ENCODE measurements around the gene FSIP1. TPM values are rescaled to one million over a fixed set of nuclear protein-coding genes. Genes with fewer than 3 reads are reported as not detected.

The FSIP1 gene
- total and polyA plus RNA-seq, 12 donors: 0.15 to 4.4 (median 0.89) TPM

- no peak overlapping the region for H3K4me3 ChIP-seq
- H3K27ac ChIP-seq: no peak overlapping the region
- no peaks in the 10 kb centered on the region for H3K9me3 ChIP-seq
- ATAC-seq (no peak), DNase-seq (no peak)
- H3K4me1 ChIP-seq: no peaks in the 10 kb centered on the region
- 86 to 87% methylated on average over 3 of the region's 3 CpGs for WGBS, 2 donors
- no peak for TF ChIP-seq CTCF (IDR thresholded peaks at IDR 0.05)
- no peaks in the 10 kb centered on the region for H3K36me3 ChIP-seq
- no peaks in the 10 kb centered on the region for H3K27me3 ChIP-seq
- intact Hi-C loops (cut with DNase I): no loop called here
Measured at GRCh38 chr15:39701988-39702387, 80.7 kb downstream of the FSIP1 start.

DNA sequence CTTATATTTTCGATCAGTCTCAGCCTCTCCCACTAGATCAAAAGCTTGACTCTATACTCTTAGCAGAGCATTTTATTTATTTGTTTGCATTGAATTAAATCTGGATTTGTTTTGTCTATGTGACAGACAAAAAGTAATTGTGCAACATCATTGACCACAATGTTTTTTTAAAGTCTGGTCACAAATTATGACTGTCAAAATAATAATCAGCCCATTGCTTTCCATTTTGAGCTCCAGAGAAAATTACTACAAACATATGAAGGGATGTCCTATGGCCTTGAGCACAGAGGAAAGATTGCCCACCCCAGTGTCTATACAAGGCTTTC lies 82.3 kb downstream of the FSIP1 start:
- H3K36me3 ChIP-seq: no peaks in the 10 kb centered on the region
- H3K4me3 ChIP-seq: no peak overlapping the region
- H3K9me3 ChIP-seq: no peaks in the 10 kb centered on the region
- no peak overlapping the region for H3K27ac ChIP-seq
- DNase-seq: no peak
- no peak for ATAC-seq
- no peaks in the 10 kb centered on the region for H3K4me1 ChIP-seq
- intact Hi-C loops (cut with DNase I): no loop called here
- no peak for TF ChIP-seq CTCF (IDR thresholded peaks at IDR 0.05)
- H3K27me3 ChIP-seq: no peaks in the 10 kb centered on the region
- 91 to 95% methylated on average over 1 of the region's 1 CpG for WGBS, 2 donors

- no peaks in the 10 kb centered on the region for H3K36me3 ChIP-seq
- H3K9me3 ChIP-seq: no peaks in the 10 kb centered on the region
- WGBS, 2 donors: 65 to 79% methylated on average over 3 of the region's 3 CpGs
- intact Hi-C loops (cut with DNase I): loop anchor here in 1 of 10 donors (10.0 kb wide), 1 partner anchor 55 kb away; no protein-coding TSS in a partner anchor
- H3K4me1 ChIP-seq: no peaks in the 10 kb centered on the region
- DNase-seq (no peak), ATAC-seq (no peak)
- H3K27ac ChIP-seq: no peak overlapping the region
- H3K27me3 ChIP-seq: no peaks in the 10 kb centered on the region
- TF ChIP-seq CTCF (IDR thresholded peaks at IDR 0.05): no peak
- no peak overlapping the region for H3K4me3 ChIP-seq
Measured at GRCh38 chr15:39699516-39700374, 82.9 kb downstream of the FSIP1 start.

DNA sequence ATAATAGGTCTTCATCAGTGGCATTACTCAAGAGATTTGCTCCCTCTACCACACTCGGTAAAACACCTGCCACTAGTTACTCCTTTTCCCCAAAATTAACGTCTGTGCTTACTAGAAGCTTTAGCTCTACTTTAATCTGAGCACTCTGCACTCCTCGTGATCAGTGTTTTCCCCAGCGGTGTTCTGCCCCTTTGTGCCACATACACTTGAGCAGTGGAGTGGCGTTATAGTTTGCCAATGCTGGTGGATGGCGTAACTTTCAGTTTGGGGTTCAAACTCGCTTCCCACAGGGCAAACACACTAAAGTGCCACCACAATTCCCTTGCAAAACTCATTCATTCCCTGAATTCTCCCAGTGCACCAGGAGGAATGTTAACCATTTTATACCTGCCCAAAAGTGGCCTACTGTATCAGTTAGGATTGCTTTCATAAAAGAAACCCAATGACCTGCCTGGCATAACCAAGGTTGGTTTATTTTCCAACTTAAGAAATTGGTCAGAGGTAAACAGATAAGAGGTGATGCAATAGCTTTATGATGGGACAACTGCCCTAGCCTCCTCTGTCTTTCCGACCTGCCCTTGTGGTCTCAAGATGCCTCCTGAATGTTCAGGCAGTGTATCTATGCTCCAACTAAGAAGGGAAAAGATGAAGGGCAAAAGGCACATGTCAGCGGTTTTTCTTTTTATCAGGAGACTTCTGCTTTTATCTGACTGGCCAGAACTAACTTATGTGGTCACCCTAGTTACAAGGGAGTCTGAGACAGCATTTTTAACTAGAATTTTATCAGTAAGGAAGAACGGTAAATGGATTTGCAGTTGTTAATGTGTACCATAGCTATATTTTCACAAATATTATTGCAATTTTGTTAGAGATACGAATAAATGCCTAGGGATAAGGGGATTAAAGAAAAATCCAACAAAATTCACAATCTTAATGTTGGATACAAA lies 83.9 kb downstream of the FSIP1 start:
- no peak for DNase-seq
- no peaks in the 10 kb centered on the region for H3K36me3 ChIP-seq
- H3K4me3 ChIP-seq: no peak overlapping the region
- H3K9me3 ChIP-seq: no peaks in the 10 kb centered on the region
- H3K27ac ChIP-seq: no peak overlapping the region
- ATAC-seq: no peak
- no peaks in the 10 kb centered on the region for H3K4me1 ChIP-seq
- TF ChIP-seq CTCF (IDR thresholded peaks at IDR 0.05): no peak
- intact Hi-C loops (cut with DNase I): loop anchor here in 1 of 10 donors (10.0 kb wide), 1 partner anchor 56 kb away; no protein-coding TSS in a partner anchor
- WGBS, 2 donors: 82 to 83% methylated on average over 11 of the region's 11 CpGs
- no peaks in the 10 kb centered on the region for H3K27me3 ChIP-seq

Data from heart right ventricle (tissue), 16 donors.